Lung (tissue), 12 donors: ENCODE data around the gene BCR. TPM values are rescaled to one million over a fixed set of nuclear protein-coding genes. Genes with fewer than 3 reads are reported as not detected.

ENCODE experiments used
- ATAC-seq: fragments of 200-7000 bp; cut with Tn5 transposase; one replicate; pipeline ENCODE4 v1.9.1; 2020; ENCODE audit warnings: moderate number of reproducible peaks; ENCODE audit not compliant: insufficient read depth, low FRiP score
- DNase-seq, 3 donors: peaks; one replicate each; pipeline ENCODE4 v3.0.0-alpha.2; 2013 to 2017
- H3K27ac ChIP-seq, 2 donors: one replicate each; pipeline ENCODE4 v1.5.1; 2013; ENCODE audit warnings: mild to moderate bottlenecking in 2 of 2, moderate library complexity in 2 of 2, control low read depth in 1 of 2, inconsistent platforms in 1 of 2, low read depth in 1 of 2, low read length in 1 of 2
- H3K27me3 ChIP-seq, 3 donors: one replicate each; pipeline ENCODE4 v1.5.1; 2013; ENCODE audit warnings: low read length in 2 of 3; ENCODE audit not compliant: control insufficient read depth in 3 of 3, insufficient read depth in 3 of 3
- H3K36me3 ChIP-seq, 4 donors: one replicate each; pipeline ENCODE4 v1.5.1; 2013; ENCODE audit warnings: low read length in 4 of 4, mild to moderate bottlenecking in 1 of 4, moderate library complexity in 1 of 4; ENCODE audit not compliant: control insufficient read depth in 4 of 4, insufficient read depth in 4 of 4
- H3K4me1 ChIP-seq, 5 donors: one replicate each; pipeline ENCODE4 v1.5.1; 2013; ENCODE audit warnings: low read length in 5 of 5, mild to moderate bottlenecking in 2 of 5, moderate library complexity in 1 of 5; ENCODE audit not compliant: control insufficient read depth in 5 of 5, insufficient read depth in 5 of 5
- H3K4me3 ChIP-seq: one replicate; pipeline ENCODE4 v1.5.1; 2013; ENCODE audit warnings: mild to moderate bottlenecking, control low read depth, moderate library complexity
- H3K9ac ChIP-seq, 2 donors: one replicate each; pipeline ENCODE4 v1.5.1; 2013; ENCODE audit warnings: low read length in 2 of 2, control low read depth in 1 of 2; ENCODE audit not compliant: insufficient read depth in 1 of 2
- H3K9me3 ChIP-seq, 4 donors: one replicate each; pipeline ENCODE4 v1.5.1; 2013; ENCODE audit warnings: low read length in 3 of 4, mild to moderate bottlenecking in 1 of 4, moderate library complexity in 1 of 4; ENCODE audit not compliant: control insufficient read depth in 4 of 4, insufficient read depth in 3 of 4
- WGBS, 2 donors: extraction: QIAGEN DNeasy Blood & Tissue Kit; methylation state at CpG; one replicate each; pipeline ENCODE4 v1.1.7; 2013; 5-methylcytosine and 5-hydroxymethylcytosine counted together
- polyA plus RNA-seq, 2 donors: library from polyadenylated mRNA; stranded (reverse); fragments of 200-250 nt; gene quantifications; one replicate each; pipeline ENCODE4 v1.2.1, GENCODE V29; 2013
- total RNA-seq, 2 donors: library from RNA; depleted of rRNA in 1 of 2; stranded (reverse); fragments of >200 nt in 1 of 2; gene quantifications; one replicate each; pipeline ENCODE4 v1.2.1, GENCODE V29; 2014 to 2021
- TF ChIP-seq, protein P1 (sequence below): IDR thresholded peaks from 2 replicates; pipeline ENCODE4 v1.5.1; 2012; ENCODE audit warnings: mild to moderate bottlenecking; ENCODE audit errors: control extremely low read depth, extremely low read depth
- donor health status: control.
- donor health status: control.
- donor health status: Bipolar disorder and iron deficiency.
- donor health status: healthy.
- donor health status: DM: yes; HTN: yes; CAD: no.

Gene BCR
- total and polyA plus RNA-seq, 4 donors: 21.8 to 67.3 (median 31.8) TPM

DNA sequence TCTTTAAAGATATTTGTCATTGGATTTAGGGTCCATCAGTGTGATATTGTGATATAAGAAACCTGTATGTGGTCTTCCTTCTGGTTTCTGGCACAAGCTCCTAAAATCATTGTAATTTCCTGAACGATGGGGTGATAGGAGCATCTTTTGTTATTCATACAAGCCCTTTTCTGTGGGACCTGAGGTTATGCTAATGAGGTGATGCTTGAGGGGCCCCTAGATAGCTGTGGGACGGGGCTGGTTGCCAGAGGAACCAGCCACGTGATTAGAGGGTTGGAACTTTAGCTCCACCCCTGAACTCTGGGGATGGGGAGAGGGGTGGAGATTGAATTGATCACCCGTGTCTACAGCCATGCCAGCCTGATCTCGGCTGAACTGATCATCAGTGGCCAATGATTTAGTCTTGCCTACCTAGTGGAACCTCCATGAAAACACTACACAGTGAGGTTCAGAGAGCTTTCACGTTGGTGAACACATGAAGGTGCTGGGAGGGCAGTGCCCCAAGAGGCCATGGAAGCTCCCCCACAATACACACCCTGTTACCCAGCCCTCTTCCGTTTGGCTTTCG lies 62.8 kb downstream of the BCR start:
- Histone ChIP-seq H3K4me1 (peaks cover 0 to 24% (median 15%) of the 10 kb centered on the region in 5 donors), H3K9ac (no peak overlapping the region), H3K36me3 (no peaks in the 10 kb centered on the region), H3K27me3 (no peaks in the 10 kb centered on the region), H3K4me3 (no peak overlapping the region), H3K9me3 (no peaks in the 10 kb centered on the region), H3K27ac (no peak overlapping the region)
- ATAC-seq (no peak), DNase-seq (peak in 2 of 3 donors; percentile 47 to 52)
- TF ChIP-seq, protein P1, sequence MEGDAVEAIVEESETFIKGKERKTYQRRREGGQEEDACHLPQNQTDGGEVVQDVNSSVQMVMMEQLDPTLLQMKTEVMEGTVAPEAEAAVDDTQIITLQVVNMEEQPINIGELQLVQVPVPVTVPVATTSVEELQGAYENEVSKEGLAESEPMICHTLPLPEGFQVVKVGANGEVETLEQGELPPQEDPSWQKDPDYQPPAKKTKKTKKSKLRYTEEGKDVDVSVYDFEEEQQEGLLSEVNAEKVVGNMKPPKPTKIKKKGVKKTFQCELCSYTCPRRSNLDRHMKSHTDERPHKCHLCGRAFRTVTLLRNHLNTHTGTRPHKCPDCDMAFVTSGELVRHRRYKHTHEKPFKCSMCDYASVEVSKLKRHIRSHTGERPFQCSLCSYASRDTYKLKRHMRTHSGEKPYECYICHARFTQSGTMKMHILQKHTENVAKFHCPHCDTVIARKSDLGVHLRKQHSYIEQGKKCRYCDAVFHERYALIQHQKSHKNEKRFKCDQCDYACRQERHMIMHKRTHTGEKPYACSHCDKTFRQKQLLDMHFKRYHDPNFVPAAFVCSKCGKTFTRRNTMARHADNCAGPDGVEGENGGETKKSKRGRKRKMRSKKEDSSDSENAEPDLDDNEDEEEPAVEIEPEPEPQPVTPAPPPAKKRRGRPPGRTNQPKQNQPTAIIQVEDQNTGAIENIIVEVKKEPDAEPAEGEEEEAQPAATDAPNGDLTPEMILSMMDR: no peak
- WGBS, 2 donors: 39 to 51% methylated on average over 8 of the region's 8 CpGs

DNA sequence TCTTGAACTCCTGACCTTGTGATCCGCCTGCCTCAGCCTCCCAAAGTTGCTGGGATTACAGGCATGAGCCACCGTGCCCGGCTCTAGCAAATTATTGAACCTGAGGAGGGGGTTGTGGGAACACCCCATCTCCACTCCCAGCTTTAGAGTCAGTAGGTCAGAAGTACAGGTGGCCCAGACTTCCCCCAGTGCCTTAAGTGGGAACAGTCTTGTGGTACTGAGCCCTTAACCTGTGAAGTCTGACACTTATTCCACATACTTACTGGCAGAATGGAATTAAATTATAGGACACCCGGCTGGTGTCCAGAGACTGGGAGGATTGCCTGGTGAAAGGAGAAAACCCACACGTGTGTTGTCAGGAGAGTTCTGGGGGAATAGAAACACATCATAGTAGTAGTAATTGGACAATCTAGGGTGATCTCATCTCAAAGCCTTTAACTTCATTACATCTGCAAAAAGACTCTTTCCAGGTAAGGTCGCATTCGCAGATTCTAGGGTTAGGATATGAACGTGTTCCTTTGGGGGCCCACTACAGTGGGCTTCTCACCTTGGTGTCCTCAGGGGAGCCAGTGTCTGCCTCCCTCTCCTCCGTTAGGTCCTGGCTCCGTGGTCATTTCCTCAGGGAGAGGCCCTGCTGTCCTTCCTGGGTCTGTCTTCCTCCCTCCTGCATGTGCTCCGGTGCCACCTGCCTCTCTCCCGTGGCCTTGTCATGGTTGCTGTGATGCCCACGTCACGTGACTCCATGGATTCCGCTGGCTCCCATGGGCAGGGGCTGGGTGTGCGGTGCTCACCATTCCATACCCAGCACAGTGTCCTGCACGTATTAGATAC lies 63.8 kb downstream of the BCR start:
- no peak overlapping the region for H3K4me3 ChIP-seq
- no peaks in the 10 kb centered on the region for H3K9me3 ChIP-seq
- peaks cover 0 to 29% (median 18%) of the 10 kb centered on the region in 5 donors for H3K4me1 ChIP-seq
- H3K9ac ChIP-seq: no peak overlapping the region
- WGBS, 2 donors: 90% methylated on average over 17 of the region's 17 CpGs
- DNase-seq (no peak), ATAC-seq (no peak)
- H3K27ac ChIP-seq: no peak overlapping the region
- H3K36me3 ChIP-seq: no peaks in the 10 kb centered on the region
- H3K27me3 ChIP-seq: no peaks in the 10 kb centered on the region
- TF ChIP-seq, protein P1: no peak

DNA sequence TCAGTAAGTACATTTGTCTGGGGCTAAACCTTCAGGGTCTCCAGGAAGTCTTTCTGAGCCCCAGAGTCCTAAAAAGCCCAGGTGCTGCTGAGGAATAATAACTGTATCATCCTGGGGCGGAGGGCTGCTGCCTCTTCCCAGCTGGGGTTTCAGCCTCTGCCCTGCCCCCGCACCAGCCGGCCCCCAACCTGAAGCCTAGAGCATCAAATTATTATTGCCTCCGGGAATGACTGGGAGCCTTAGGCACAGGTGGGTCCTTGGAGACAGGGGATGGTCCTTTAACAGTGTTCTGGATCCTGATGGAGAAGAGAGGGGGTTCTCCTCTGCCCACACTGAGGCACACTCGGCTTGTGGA lies 64.4 kb downstream of the BCR start:
- H3K4me3 ChIP-seq: no peak overlapping the region
- ATAC-seq (no peak), DNase-seq (no peak)
- no peaks in the 10 kb centered on the region for H3K9me3 ChIP-seq
- no peak overlapping the region for H3K27ac ChIP-seq
- H3K4me1 ChIP-seq: peaks cover 0 to 26% (median 19%) of the 10 kb centered on the region in 5 donors
- TF ChIP-seq, protein P1: no peak
- H3K27me3 ChIP-seq: no peaks in the 10 kb centered on the region
- no peak overlapping the region for H3K9ac ChIP-seq
- whole genome bisulfite sequencing, 2 donors: 90 to 99% methylated on average over 5 of the region's 5 CpGs
- H3K36me3 ChIP-seq: no peaks in the 10 kb centered on the region
